Loucy (cell line): ENCODE data around the gene ABHD14A.

ENCODE experiments used
- CTCF ChIP-seq: fragments of 200-600 bp; sonication (generic); conservative IDR thresholded peaks from 2 replicates; pipeline ENCODE4 v1.5.1; 2014; ENCODE audit warnings: mild to moderate bottlenecking, antibody characterized with exemption, low read length
- EZH2phosphoT487 ChIP-seq: fragments of 200-600 bp; IDR thresholded peaks from 2 replicates; pipeline ENCODE4 v1.6.1; 2018; ENCODE audit warnings: antibody characterized with exemption, mild to moderate bottlenecking, moderate library complexity, borderline replicate concordance

- TF ChIP-seq CTCF (no peak), EZH2phosphoT487 (no peak)
These were observed 31.4 kb downstream of the ABHD14A start for GRCh38 chr3:52006017-52006819.
